Breast epithelium (tissue), 3 donors: ENCODE data around the gene CACNA1H.

Source experiments
- CTCF ChIP-seq, 3 donors: fragments of 450-650 bp; IDR thresholded peaks; one replicate each; pipeline ENCODE4 v1.5.1; 2016 to 2017; ENCODE audit warnings: antibody characterized with exemption in 3 of 3, mild to moderate bottlenecking in 3 of 3, moderate library complexity in 3 of 3
- POLR2AphosphoS5 ChIP-seq, 3 donors: sonication (generic); formaldehyde crosslinking; IDR thresholded peaks; one replicate each; pipeline ENCODE4 v1.6.1; 2017; ENCODE audit warnings: antibody characterized with exemption in 3 of 3

GRCh38 chr16:1125471-1125870 lies 27.4 kb upstream of the CACNA1H start:
- TF ChIP-seq POLR2AphosphoS5 (IDR thresholded peaks at IDR 0.05) (no peak), CTCF (IDR thresholded peaks at IDR 0.05) (no peak)
